ENCODE results near the gene SNRPD3.
"Not testable (repeated sequence)": the region's sequence is repeated elsewhere in the genome, so short reads cannot be mapped to it uniquely, and the experiment has no call there.

The SNRPD3 gene

GRCh38 chr22:24535348-24535747, 20.5 kb upstream of the SNRPD3 start:
- no peak for DNase-seq

GRCh38 chr22:24536089-24536488, 19.7 kb upstream of the SNRPD3 start:
- no peak for DNase-seq

- DNase-seq = no peak
Measured at GRCh38 chr22:24540470-24540869, 15.3 kb upstream of the SNRPD3 start.

GRCh38 chr22:24541681-24542515, 13.9 kb upstream of the SNRPD3 start:
- DNase-seq = no peak

GRCh38 chr22:24542641-24543040, 13.2 kb upstream of the SNRPD3 start:
- DNase-seq = no peak

GRCh38 chr22:24543185-24543601, 12.6 kb upstream of the SNRPD3 start:
- DNase-seq = no peak

GRCh38 chr22:24543679-24544243, 12.0 kb upstream of the SNRPD3 start:
- DNase-seq = no peak

- DNase-seq = no peak
Measured at GRCh38 chr22:24548812-24549211, 7.0 kb upstream of the SNRPD3 start.

- no peak for DNase-seq
Measured at GRCh38 chr22:24550028-24550901, 5.5 kb upstream of the SNRPD3 start.

- DNase-seq = no peak
Measured at GRCh38 chr22:24550902-24551435, 4.8 kb upstream of the SNRPD3 start.

- DNase-seq = not testable (repeated sequence)
Measured at GRCh38 chr22:24552503-24553286, 3.1 kb upstream of the SNRPD3 start.

GRCh38 chr22:24553597-24554312, 2.0 kb upstream of the SNRPD3 start:
- no peak for DNase-seq

GRCh38 chr22:24554313-24555164, 1.3 kb upstream of the SNRPD3 start, which contains the start of gene GUCD1:
Gene GUCD1 (minus strand): TSS chr22:24555138. CDS start chr22:24554991, 147 bp downstream.
- peak; percentile 50 for DNase-seq

- no peak for DNase-seq
Measured at GRCh38 chr22:24559471-24559870, 3.7 kb downstream of the SNRPD3 start.

GRCh38 chr22:24563246-24563645, 7.4 kb downstream of the SNRPD3 start:
- DNase-seq = no peak

GRCh38 chr22:24564376-24565058, 8.7 kb downstream of the SNRPD3 start:
- no peak for DNase-seq

- DNase-seq = no peak
Measured at GRCh38 chr22:24565077-24565476, 9.3 kb downstream of the SNRPD3 start.

GRCh38 chr22:24566899-24567511, 11.2 kb downstream of the SNRPD3 start:
- DNase-seq = no peak

GRCh38 chr22:24567668-24568067, 11.9 kb downstream of the SNRPD3 start:
- DNase-seq = no peak
